GM13976 (cell line): ENCODE results near the gene TMEM221.

Experiments
- DNase-seq: peaks from one replicate; pipeline ENCODE4 v3.0.0; 2012; ENCODE audit warnings: low spot score
- in situ Hi-C: fragments of 300-500 bp; cut with MboI; formaldehyde crosslinking; loops from one replicate; pipeline ENCODE4 v1.12.0; 2022; ENCODE audit warnings: low sequenced_read_pairs, mixed read lengths, inconsistent platforms; ENCODE audit not compliant: unreplicated experiment
- TF ChIP-seq, protein P1 (sequence below): IDR thresholded peaks from 2 replicates; pipeline ENCODE4 v1.5.1; 2012; ENCODE audit warnings: borderline replicate concordance, mild to moderate bottlenecking; ENCODE audit not compliant: insufficient read depth; ENCODE audit errors: extremely low read depth, missing control alignments, control extremely low read depth

TMEM221 gene

DNA sequence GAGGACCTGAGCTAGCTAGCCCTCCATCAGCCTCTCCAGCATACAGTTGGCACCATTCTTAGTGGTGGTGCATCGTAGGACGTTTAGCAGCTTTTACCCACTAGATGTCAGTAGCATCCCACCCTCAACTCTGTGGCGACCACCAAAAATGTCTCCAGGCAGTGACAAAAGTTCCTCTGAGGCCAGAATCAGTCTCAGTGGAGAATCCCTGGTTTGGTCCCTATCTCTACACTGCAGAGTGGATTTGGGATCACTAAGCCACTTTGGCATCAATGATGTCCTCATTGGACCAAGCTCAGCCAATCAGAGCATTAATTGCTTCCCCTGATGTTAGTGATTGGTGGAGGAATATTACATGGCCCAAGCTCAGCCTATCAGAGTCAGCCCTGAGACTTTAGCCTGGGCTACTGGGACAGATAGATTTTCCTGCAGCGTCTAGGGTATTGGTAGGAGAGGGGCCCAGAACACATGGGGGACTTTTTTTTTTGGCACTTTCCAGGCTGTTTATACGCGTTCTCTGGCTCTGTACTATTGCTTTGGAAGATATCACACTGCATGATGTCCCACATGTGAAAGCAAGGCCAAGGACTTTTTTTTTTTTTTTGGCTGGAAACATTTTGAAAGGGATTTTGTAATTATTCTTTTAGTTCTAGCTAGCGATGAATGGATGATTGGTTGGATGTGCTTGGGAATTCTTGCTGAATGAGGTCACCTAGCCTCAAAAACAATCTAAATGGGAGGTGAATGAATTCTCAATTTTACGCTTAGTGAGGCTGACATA, 7.0 kb downstream of the TMEM221 start:
- DNase-seq: peak; percentile 58
- in situ Hi-C loops: no loop called here
- TF ChIP-seq, protein P1, sequence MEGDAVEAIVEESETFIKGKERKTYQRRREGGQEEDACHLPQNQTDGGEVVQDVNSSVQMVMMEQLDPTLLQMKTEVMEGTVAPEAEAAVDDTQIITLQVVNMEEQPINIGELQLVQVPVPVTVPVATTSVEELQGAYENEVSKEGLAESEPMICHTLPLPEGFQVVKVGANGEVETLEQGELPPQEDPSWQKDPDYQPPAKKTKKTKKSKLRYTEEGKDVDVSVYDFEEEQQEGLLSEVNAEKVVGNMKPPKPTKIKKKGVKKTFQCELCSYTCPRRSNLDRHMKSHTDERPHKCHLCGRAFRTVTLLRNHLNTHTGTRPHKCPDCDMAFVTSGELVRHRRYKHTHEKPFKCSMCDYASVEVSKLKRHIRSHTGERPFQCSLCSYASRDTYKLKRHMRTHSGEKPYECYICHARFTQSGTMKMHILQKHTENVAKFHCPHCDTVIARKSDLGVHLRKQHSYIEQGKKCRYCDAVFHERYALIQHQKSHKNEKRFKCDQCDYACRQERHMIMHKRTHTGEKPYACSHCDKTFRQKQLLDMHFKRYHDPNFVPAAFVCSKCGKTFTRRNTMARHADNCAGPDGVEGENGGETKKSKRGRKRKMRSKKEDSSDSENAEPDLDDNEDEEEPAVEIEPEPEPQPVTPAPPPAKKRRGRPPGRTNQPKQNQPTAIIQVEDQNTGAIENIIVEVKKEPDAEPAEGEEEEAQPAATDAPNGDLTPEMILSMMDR: peak; percentile 13

DNA sequence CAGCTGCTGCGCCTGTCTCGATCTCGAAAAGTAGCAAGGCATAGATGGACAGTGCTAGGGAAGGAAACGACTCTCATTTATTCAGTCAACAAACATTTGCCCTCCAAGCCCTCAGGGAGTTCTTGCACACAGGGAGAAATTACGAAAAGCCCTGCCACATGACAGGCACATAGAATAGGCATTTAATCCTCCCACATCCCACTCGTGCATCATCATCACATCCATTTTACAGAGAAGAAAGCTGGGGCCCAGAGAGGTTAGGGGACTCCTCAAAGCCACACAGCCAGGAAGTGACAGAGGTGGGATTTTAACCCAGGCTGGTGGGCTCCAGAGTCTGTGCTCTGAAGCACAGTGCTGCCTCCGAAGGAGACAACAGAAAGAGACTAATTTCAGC, 11.6 kb downstream of the TMEM221 start:
- in situ Hi-C loops: no loop called here
- TF ChIP-seq, protein P1: no peak
- no peak for DNase-seq

DNA sequence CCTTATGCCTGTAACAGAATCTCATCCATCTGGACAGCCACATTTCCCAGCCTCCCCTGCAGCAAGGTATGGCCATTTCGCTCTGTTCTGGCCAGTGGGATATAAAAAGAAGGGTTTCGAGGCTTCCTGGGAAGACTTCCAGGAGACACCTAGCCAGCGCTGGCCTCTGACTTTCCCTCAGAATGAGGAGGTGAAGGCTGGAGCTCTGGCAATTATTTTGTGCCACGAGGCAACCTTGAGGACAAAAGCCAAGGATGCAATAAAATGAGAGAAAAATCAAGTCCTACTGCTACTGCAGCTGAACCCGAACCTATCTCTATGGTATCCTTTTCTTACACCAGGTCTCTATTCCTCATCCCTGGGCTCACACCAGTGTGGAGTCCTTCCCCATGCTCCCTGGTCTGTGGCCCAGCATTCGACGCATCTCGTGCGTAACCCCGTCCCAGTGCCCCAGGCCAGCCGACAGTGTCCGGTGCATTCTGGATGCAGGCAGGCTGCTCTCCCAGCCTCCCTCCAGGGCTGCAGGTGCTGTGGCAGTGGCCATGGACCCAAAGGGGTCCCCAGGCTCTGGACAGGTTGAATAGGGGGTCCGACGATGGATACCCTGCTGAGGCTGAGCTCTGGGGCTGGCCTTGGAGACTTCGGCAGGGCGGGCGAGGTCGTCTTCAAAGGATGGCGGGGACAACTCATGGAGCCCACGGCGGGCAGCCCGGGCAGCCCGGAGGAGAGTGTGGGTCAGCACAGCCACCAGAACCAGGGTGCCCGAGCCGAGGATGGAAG, 12.2 kb downstream of the TMEM221 start:
- in situ Hi-C loops: no loop called here
- DNase-seq: no peak
- TF ChIP-seq, protein P1: no peak

DNA sequence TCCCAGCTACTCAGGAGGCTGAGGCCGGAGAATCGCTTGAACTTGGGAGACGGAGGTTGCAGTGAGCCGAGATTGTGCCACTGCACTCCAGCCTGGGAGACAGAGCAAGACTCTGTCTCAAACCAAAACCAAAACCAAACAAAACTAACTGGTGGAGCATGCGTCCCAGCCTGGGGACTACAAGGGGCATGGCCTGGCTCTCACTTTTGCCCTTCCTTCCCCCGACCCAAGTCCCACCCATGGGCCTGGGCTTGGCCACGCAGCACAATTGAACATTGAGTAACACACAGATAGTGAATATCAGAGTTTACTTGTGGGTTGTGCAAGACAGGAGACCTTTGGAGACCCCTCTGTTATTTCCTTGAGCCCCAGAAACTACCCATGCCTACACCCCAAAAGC, 13.2 kb downstream of the TMEM221 start:
- no peak for DNase-seq
- TF ChIP-seq, protein P1: no peak
- in situ Hi-C loops: no loop called here

DNA sequence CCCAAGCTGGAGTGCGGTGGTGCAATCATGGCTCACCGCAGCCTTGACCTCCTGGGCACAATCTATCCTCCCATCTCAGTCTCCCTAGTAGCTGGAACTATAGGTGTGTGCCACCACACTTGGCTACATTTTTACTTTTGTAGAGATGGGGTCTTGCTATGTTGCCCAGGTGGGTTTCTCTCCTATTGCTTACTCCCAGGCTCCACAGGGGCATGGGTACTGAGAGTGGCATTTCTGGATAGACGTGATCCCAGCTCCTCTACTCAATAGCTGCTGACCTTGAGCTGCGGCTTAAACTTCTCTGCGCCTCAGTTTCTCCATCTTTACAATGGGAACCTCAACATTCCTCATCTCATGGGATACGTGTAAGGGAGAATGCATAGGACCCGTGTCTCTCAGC, 17.1 kb downstream of the TMEM221 start:
- in situ Hi-C loops: no loop called here
- TF ChIP-seq, protein P1: no peak
- DNase-seq: no peak

DNA sequence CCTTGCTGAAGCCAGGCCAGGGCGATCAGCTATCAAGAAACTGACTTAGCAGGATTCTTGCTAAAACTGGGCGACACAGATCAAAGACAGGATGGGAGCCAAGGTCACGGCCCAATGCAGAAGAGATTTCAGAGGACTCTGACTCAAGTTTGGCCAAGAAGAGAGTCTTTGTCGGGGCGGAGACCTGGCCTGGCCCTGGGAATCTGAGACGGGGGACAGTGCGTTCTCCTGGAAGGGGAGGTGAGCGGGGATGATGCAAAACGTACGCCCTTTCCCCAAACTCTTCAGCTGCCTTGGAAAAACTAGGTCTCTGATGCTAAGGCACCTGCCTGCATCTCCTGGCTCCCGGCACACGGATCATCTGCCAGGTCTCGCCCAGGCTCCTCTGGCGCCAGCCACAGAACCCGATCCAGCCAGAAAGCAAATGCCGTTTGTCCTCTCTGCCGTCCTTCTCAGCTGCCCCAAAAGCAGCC, 18.8 kb downstream of the TMEM221 start:
- no peak for DNase-seq
- in situ Hi-C loops: no loop called here
- TF ChIP-seq, protein P1: no peak
